Right lobe of liver (tissue), 4 donors: ENCODE measurements around the gene ZBTB49.

Experiments used
- POLR2A ChIP-seq: fragments of 450-650 bp; IDR thresholded peaks from one replicate; pipeline ENCODE4 v1.6.1; 2017; ENCODE audit warnings: antibody characterized with exemption, mild to moderate bottlenecking
- TF ChIP-seq, protein P1 (sequence below), 4 donors: fragments of 200-600 bp in 3 of 4; fragments of 450-650 bp in 1 of 4; IDR thresholded peaks; one replicate each; pipeline versions ENCODE4 v1.5.1 to v1.8.0; 2016 to 2022; ENCODE audit warnings: antibody characterized with exemption in 4 of 4, mild to moderate bottlenecking in 2 of 4
- donor health status: DM: no; HTN: no; CAD: no.
- donor health status: DM: no; HTN: no; CAD: no.
- donor health status: DM: no; HTN: yes; CAD: no.

DNA sequence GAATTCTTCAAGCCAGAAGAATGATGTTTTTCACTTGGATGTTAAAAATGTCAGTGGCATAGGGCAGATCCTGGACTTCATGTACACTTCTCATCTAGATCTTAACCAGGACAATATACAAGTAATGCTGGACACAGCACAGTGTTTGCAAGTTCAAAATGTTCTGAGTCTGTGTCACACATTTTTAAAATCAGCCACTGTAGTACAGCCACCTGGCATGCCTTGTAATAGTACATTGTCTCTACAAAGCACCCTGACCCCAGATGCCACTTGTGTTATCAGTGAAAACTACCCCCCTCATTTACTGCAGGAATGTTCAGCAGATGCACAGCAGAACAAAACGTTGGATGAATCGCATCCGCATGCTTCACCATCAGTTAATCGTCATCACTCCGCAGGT lies 11.9 kb downstream of the ZBTB49 start:
- TF ChIP-seq POLR2A: no peak
- TF ChIP-seq, protein P1, sequence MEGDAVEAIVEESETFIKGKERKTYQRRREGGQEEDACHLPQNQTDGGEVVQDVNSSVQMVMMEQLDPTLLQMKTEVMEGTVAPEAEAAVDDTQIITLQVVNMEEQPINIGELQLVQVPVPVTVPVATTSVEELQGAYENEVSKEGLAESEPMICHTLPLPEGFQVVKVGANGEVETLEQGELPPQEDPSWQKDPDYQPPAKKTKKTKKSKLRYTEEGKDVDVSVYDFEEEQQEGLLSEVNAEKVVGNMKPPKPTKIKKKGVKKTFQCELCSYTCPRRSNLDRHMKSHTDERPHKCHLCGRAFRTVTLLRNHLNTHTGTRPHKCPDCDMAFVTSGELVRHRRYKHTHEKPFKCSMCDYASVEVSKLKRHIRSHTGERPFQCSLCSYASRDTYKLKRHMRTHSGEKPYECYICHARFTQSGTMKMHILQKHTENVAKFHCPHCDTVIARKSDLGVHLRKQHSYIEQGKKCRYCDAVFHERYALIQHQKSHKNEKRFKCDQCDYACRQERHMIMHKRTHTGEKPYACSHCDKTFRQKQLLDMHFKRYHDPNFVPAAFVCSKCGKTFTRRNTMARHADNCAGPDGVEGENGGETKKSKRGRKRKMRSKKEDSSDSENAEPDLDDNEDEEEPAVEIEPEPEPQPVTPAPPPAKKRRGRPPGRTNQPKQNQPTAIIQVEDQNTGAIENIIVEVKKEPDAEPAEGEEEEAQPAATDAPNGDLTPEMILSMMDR (IDR thresholded peaks at IDR 0.05): no peak
